ENCODE measurements around the gene DCTN2. TPM values are rescaled to one million over a fixed set of nuclear protein-coding genes. Genes with fewer than 3 reads are reported as not detected.

Gene DCTN2
- total RNA-seq, 2 donors from 2014 or later = 110 to 114 TPM

GRCh38 chr12:57543581-57543980, 3.4 kb downstream of the DCTN2 start:
- H3K9me3 ChIP-seq (ENCODE audit: control insufficient read depth, low read length) = no peaks in the 10 kb centered on the region
- Mint-ChIP-seq H3K36me3 (ENCODE audit: low read depth) (peaks cover 25% of the 10 kb centered on the region), H3K27ac (no peak overlapping the region), H3K9me3 (no peaks in the 10 kb centered on the region), H3K27me3 (ENCODE audit: insufficient read depth) (peaks cover 12% of the 10 kb centered on the region), H3K4me1 (peaks cover 12% of the 10 kb centered on the region), H3K4me3 (no peak overlapping the region)
- no peak for TF ChIP-seq CTCF (conservative IDR thresholded peaks at IDR 0.05)
- no peak overlapping the region for H3K4me3 ChIP-seq (ENCODE audit: low read length)
- no peak overlapping the region for H3K27ac ChIP-seq (ENCODE audit: low read depth, low read length)
- H3K4me1 ChIP-seq (ENCODE audit: control insufficient read depth, insufficient read depth, low read length) = peaks cover 4% of the 10 kb centered on the region
- no peak overlapping the region for H3K9ac ChIP-seq (ENCODE audit: extremely low read depth, low read length, poor library complexity, severe bottlenecking)
- H3K27me3 ChIP-seq (ENCODE audit: control insufficient read depth, insufficient read depth, low read length, poor library complexity, severe bottlenecking) = peaks cover 11% of the 10 kb centered on the region
- WGBS, 2 experiments (ENCODE audit: insufficient coverage in 1 of 2, insufficient read length in 1 of 2) = 95 to 97% methylated on average over 2 of the region's 2 CpGs
- H3K36me3 ChIP-seq (ENCODE audit: control insufficient read depth, insufficient read depth, low read length) = peaks cover 41% of the 10 kb centered on the region
- no peak for DNase-seq

GRCh38 chr12:57541717-57542116, 5.3 kb downstream of the DCTN2 start:
- Mint-ChIP-seq H3K27me3 (ENCODE audit: insufficient read depth) (no peaks in the 10 kb centered on the region), H3K4me1 (peaks cover 9% of the 10 kb centered on the region), H3K36me3 (ENCODE audit: low read depth) (peaks cover 37% of the 10 kb centered on the region), H3K27ac (no peak overlapping the region), H3K4me3 (no peak overlapping the region), H3K9me3 (no peaks in the 10 kb centered on the region)
- H3K4me1 ChIP-seq (ENCODE audit: control insufficient read depth, insufficient read depth, low read length) = peaks cover 4% of the 10 kb centered on the region
- no peaks in the 10 kb centered on the region for H3K9me3 ChIP-seq (ENCODE audit: control insufficient read depth, low read length)
- H3K27ac ChIP-seq (ENCODE audit: low read depth, low read length) = no peak overlapping the region
- no peak overlapping the region for H3K9ac ChIP-seq (ENCODE audit: extremely low read depth, low read length, poor library complexity, severe bottlenecking)
- 82 to 100% methylated on average over 1 of the region's 2 CpGs for WGBS, 2 experiments (ENCODE audit: insufficient coverage in 1 of 2, insufficient read length in 1 of 2)
- TF ChIP-seq CTCF (conservative IDR thresholded peaks at IDR 0.05) = no peak
- H3K36me3 ChIP-seq (ENCODE audit: control insufficient read depth, insufficient read depth, low read length) = peaks cover 52% of the 10 kb centered on the region
- no peak for DNase-seq
- no peaks in the 10 kb centered on the region for H3K27me3 ChIP-seq (ENCODE audit: control insufficient read depth, insufficient read depth, low read length, poor library complexity, severe bottlenecking)
- no peak overlapping the region for H3K4me3 ChIP-seq (ENCODE audit: low read length)

- Mint-ChIP-seq H3K27ac (no peak overlapping the region), H3K9me3 (no peaks in the 10 kb centered on the region), H3K36me3 (ENCODE audit: low read depth) (peaks cover 44% of the 10 kb centered on the region), H3K4me1 (peaks cover 4% of the 10 kb centered on the region), H3K4me3 (no peak overlapping the region), H3K27me3 (ENCODE audit: insufficient read depth) (no peaks in the 10 kb centered on the region)
- Histone ChIP-seq H3K36me3 (ENCODE audit: control insufficient read depth, insufficient read depth, low read length) (peaks cover 59% of the 10 kb centered on the region), H3K27me3 (ENCODE audit: control insufficient read depth, insufficient read depth, low read length, poor library complexity, severe bottlenecking) (no peaks in the 10 kb centered on the region), H3K4me3 (ENCODE audit: low read length) (no peak overlapping the region), H3K9me3 (ENCODE audit: control insufficient read depth, low read length) (no peaks in the 10 kb centered on the region), H3K4me1 (ENCODE audit: control insufficient read depth, insufficient read depth, low read length) (peaks cover under 1% of the 10 kb centered on the region), H3K9ac (ENCODE audit: extremely low read depth, low read length, poor library complexity, severe bottlenecking) (no peak overlapping the region), H3K27ac (ENCODE audit: low read depth, low read length) (no peak overlapping the region)
- WGBS, 2 experiments (ENCODE audit: insufficient coverage in 1 of 2, insufficient read length in 1 of 2) = 86 to 89% methylated on average over 2 of the region's 2 CpGs
- no peak for DNase-seq
- TF ChIP-seq CTCF (conservative IDR thresholded peaks at IDR 0.05) = no peak
Measured at GRCh38 chr12:57541001-57541400, 6.0 kb downstream of the DCTN2 start.
